CD14-positive monocyte (primary cell): ENCODE measurements around the gene NKD2. TPM values are rescaled to one million over a fixed set of nuclear protein-coding genes. Genes with fewer than 3 reads are reported as not detected.
"Not testable (repeated sequence)": the region's sequence is repeated elsewhere in the genome, so short reads cannot be mapped to it uniquely, and the experiment has no call there.

Experiments used
- DNase-seq, 3 donors: peaks; one replicate each; pipeline ENCODE4 v3.0.0-alpha.2; 2011 to 2022
- H2AFZ ChIP-seq: 2 replicates; pipeline ENCODE4 v1.6.0; 2012; ENCODE audit warnings: mild to moderate bottlenecking, low read depth, low read length, inconsistent platforms; ENCODE audit not compliant: insufficient read depth, poor library complexity, severe bottlenecking
- H3K27ac ChIP-seq, 2 donors: 1 replicate in 1 of 2; 2 replicates in 1 of 2; pipeline ENCODE4 v1.5.1; 2012 to 2013; ENCODE audit warnings: low read length in 2 of 2, control low read depth in 1 of 2, inconsistent platforms in 1 of 2, low read depth in 1 of 2, mild to moderate bottlenecking in 1 of 2
- H3K27me3 ChIP-seq, 2 donors: one replicate each; pipeline versions ENCODE4 v1.6.0 to v1.6.1; 2011 to 2013; ENCODE audit warnings: low read length in 2 of 2; ENCODE audit not compliant: control insufficient read depth in 2 of 2, insufficient read depth in 2 of 2
- H3K36me3 ChIP-seq, 2 donors: replicated peaks in 1 of 2; 1 replicate in 1 of 2; 2 replicates in 1 of 2; pipeline versions ENCODE4 v1.5.1 to v1.6.1; 2012 to 2013; ENCODE audit warnings: low read length in 2 of 2, control low read depth in 1 of 2, inconsistent platforms in 1 of 2, mild to moderate bottlenecking in 1 of 2; ENCODE audit not compliant: insufficient read depth in 2 of 2, control insufficient read depth in 1 of 2
- H3K4me1 ChIP-seq, 2 donors: 1 replicate in 1 of 2; 2 replicates in 1 of 2; pipeline versions ENCODE4 v1.5.1 to v1.6.1; 2012 to 2013; ENCODE audit warnings: low read length in 2 of 2, control low read depth in 1 of 2, inconsistent platforms in 1 of 2, mild to moderate bottlenecking in 1 of 2, moderate library complexity in 1 of 2; ENCODE audit not compliant: insufficient read depth in 2 of 2, control insufficient read depth in 1 of 2
- H3K4me2 ChIP-seq: replicated peaks from 2 replicates; pipeline ENCODE3; 2012; ENCODE audit warnings: low read length, moderate library complexity, mild to moderate bottlenecking; ENCODE audit not compliant: poor library complexity, severe bottlenecking; ENCODE audit errors: extremely low read depth
- H3K4me3 ChIP-seq, 3 experiments: fragments of 200-600 bp in 1 of 3; sonication (generic) in 1 of 3; replicated peaks in 1 of 3; 1 replicate in 2 of 3; 2 replicates in 1 of 3; pipeline ENCODE4 v1.5.1; 2011 to 2013; ENCODE audit warnings: low read length in 3 of 3, mild to moderate bottlenecking in 3 of 3, control low read depth in 2 of 3, low read depth in 2 of 3, inconsistent platforms in 1 of 3, moderate library complexity in 1 of 3
- H3K79me2 ChIP-seq: 2 replicates; pipeline ENCODE4 v1.6.0; 2012; ENCODE audit warnings: mild to moderate bottlenecking, control low read depth, inconsistent platforms, low read length, moderate library complexity; ENCODE audit not compliant: insufficient read depth
- H3K9ac ChIP-seq: 2 replicates; pipeline ENCODE4 v1.6.0; 2017; ENCODE audit warnings: low read length, mild to moderate bottlenecking; ENCODE audit not compliant: insufficient read depth, poor library complexity, severe bottlenecking
- H3K9me3 ChIP-seq, 2 donors: replicated peaks in 1 of 2; 1 replicate in 1 of 2; 2 replicates in 1 of 2; pipeline versions ENCODE4 v1.5.1 to v1.6.1; 2012 to 2013; ENCODE audit warnings: low read length in 2 of 2, control low read depth in 1 of 2; ENCODE audit not compliant: control insufficient read depth in 1 of 2, insufficient read depth in 1 of 2
- H4K20me1 ChIP-seq: 2 replicates; pipeline ENCODE4 v1.6.0; 2012; ENCODE audit warnings: mild to moderate bottlenecking, low read length, control low read depth, moderate library complexity; ENCODE audit not compliant: insufficient read depth
- H3K27ac Mint-ChIP-seq, 7 donors: one replicate each; pipeline ENCODE4 v1.8.0; 2020; ENCODE audit warnings: mild to moderate bottlenecking in 7 of 7, mixed read lengths in 7 of 7, moderate library complexity in 6 of 7, inconsistent platforms in 2 of 7
- H3K27me3 Mint-ChIP-seq, 3 donors: one replicate each; pipeline ENCODE4 v1.8.0; 2021 to 2022; ENCODE audit warnings: low read depth in 3 of 3, mild to moderate bottlenecking in 3 of 3, mixed read lengths in 3 of 3, moderate library complexity in 3 of 3, inconsistent platforms in 1 of 3
- H3K36me3 Mint-ChIP-seq, 2 donors: one replicate each; pipeline ENCODE4 v1.8.0; 2020; ENCODE audit warnings: mixed read lengths in 2 of 2, inconsistent platforms in 1 of 2, mild to moderate bottlenecking in 1 of 2
- H3K4me1 Mint-ChIP-seq: one replicate; pipeline ENCODE4 v1.8.0; 2020; ENCODE audit warnings: mild to moderate bottlenecking, mixed read lengths
- H3K4me3 Mint-ChIP-seq, 2 donors: one replicate each; pipeline ENCODE4 v1.8.0; 2020; ENCODE audit warnings: mild to moderate bottlenecking in 2 of 2, mixed read lengths in 2 of 2, moderate library complexity in 1 of 2
- H3K9me3 Mint-ChIP-seq, 7 donors: one replicate each; pipeline ENCODE4 v1.8.0; 2020 to 2022; ENCODE audit warnings: mixed read lengths in 7 of 7, mild to moderate bottlenecking in 6 of 7, moderate library complexity in 6 of 7, inconsistent platforms in 2 of 7
- CTCF ChIP-seq: fragments of 200-600 bp; IDR thresholded peaks from one replicate; pipeline ENCODE4 v1.8.0; 2022; ENCODE audit warnings: antibody characterized with exemption, mild to moderate bottlenecking
- WGBS: methylation state at CpG from one replicate; pipeline ENCODE4 v1.1.5; 2013; ENCODE audit warnings: missing lambda C conversion rate; ENCODE audit not compliant: insufficient coverage; 5-methylcytosine and 5-hydroxymethylcytosine counted together
- intact Hi-C, 2 donors: fragments of 100-400 bp; cut with micrococcal nuclease; formaldehyde crosslinking; loops; one replicate each; pipeline versions ENCODE4 v1.15.0 to v1.15.1; 2023
- polyA plus RNA-seq, 3 donors: library from polyadenylated mRNA; depleted of rRNA in 1 of 3; unstranded in 2 of 3; stranded (reverse) in 1 of 3; fragments of 300-500 nt in 2 of 3; fragments of >200 nt in 1 of 3; fragmentation: Illumina TruSeq in 2 of 3; gene quantifications; 1 replicate in 2 of 3; 2 replicates in 1 of 3; pipeline ENCODE4 v1.2.3, GENCODE V29; 2012 to 2021

The NKD2 gene
- polyA plus RNA-seq, 3 donors = not detected

GRCh38 chr5:968881-969280 is 39.7 kb upstream of the NKD2 start:
- DNase-seq = no peak
- H3K27me3 Mint-ChIP-seq = peaks cover 18 to 29% (median 20%) of the 10 kb centered on the region in 3 donors
- Histone ChIP-seq H3K36me3 (no peaks in the 10 kb centered on the region), H3K27ac (no peak overlapping the region), H3K79me2 (no peaks in the 10 kb centered on the region), H3K4me1 (no peaks in the 10 kb centered on the region), H3K9me3 (no peaks in the 10 kb centered on the region), H3K4me2 (no peak overlapping the region), H3K4me3 (no peak overlapping the region), H4K20me1 (no peaks in the 10 kb centered on the region), H2AFZ (no peak overlapping the region), H3K27me3 (peaks cover 0 to 11% of the 10 kb centered on the region in 2 donors), H3K9ac (no peak overlapping the region)
- peaks cover 1% of the 10 kb centered on the region for H3K4me1 Mint-ChIP-seq
- H3K4me3 Mint-ChIP-seq = peak overlapping the region in 1 of 2 donors; percentile 7
- WGBS = 36% methylated on average over 4 of the region's 6 CpGs
- no peak overlapping the region for H3K27ac Mint-ChIP-seq
- peaks cover 0 to 4% (median 0%) of the 10 kb centered on the region in 7 donors for H3K9me3 Mint-ChIP-seq
- no peaks in the 10 kb centered on the region for H3K36me3 Mint-ChIP-seq
- intact Hi-C loops = no loop called here
- TF ChIP-seq CTCF = no peak

- no peak overlapping the region for H3K4me3 ChIP-seq
- no peak overlapping the region for H3K27ac ChIP-seq
- H2AFZ ChIP-seq = no peak overlapping the region
- H4K20me1 ChIP-seq = no peaks in the 10 kb centered on the region
- 87% methylated on average over 8 of the region's 14 CpGs for WGBS
- Mint-ChIP-seq H3K27me3 (peaks cover 17 to 31% (median 19%) of the 10 kb centered on the region in 3 donors), H3K4me3 (peak overlapping the region in 1 of 2 donors; percentile 32), H3K27ac (no peak overlapping the region), H3K36me3 (no peaks in the 10 kb centered on the region), H3K4me1 (no peaks in the 10 kb centered on the region), H3K9me3 (peaks cover 0 to 4% (median 0%) of the 10 kb centered on the region in 7 donors)
- no peak overlapping the region for H3K9ac ChIP-seq
- H3K27me3 ChIP-seq = peaks cover 0 to 11% of the 10 kb centered on the region in 2 donors
- H3K4me2 ChIP-seq = no peak overlapping the region
- no peaks in the 10 kb centered on the region for H3K36me3 ChIP-seq
- intact Hi-C loops = no loop called here
- no peak for DNase-seq
- no peak for TF ChIP-seq CTCF
- H3K79me2 ChIP-seq = no peaks in the 10 kb centered on the region
- no peaks in the 10 kb centered on the region for H3K9me3 ChIP-seq
- no peaks in the 10 kb centered on the region for H3K4me1 ChIP-seq
Observed at GRCh38 chr5:969408-969839, 39.2 kb upstream of the NKD2 start.

GRCh38 chr5:972575-972974 is 36.0 kb upstream of the NKD2 start:
- H3K27ac Mint-ChIP-seq, H2AFZ ChIP-seq, H3K4me2 ChIP-seq, H3K4me3 Mint-ChIP-seq, H3K36me3 ChIP-seq, DNase-seq, H3K4me3 ChIP-seq, H3K36me3 Mint-ChIP-seq, H3K27ac ChIP-seq, H4K20me1 ChIP-seq, H3K9ac ChIP-seq, H3K4me1 Mint-ChIP-seq, intact Hi-C loops, H3K4me1 ChIP-seq, H3K9me3 ChIP-seq, H3K9me3 Mint-ChIP-seq, H3K79me2 ChIP-seq: not testable (repeated sequence)
- WGBS = no CpG with 5 or more reads among the region's 2 CpGs
- peaks cover 0 to 11% of the 10 kb centered on the region in 2 donors for H3K27me3 ChIP-seq
- H3K27me3 Mint-ChIP-seq = peaks cover 11 to 30% (median 18%) of the 10 kb centered on the region in 3 donors
